ENCODE results near the gene SH2D2A.
A peak's percentile ranks its signal among the peaks of the same experiment; 100 is the strongest.

SH2D2A gene

GRCh38 chr1:156822680-156823079 is 6.0 kb upstream of the SH2D2A start:
- no peak for DNase-seq

DNA sequence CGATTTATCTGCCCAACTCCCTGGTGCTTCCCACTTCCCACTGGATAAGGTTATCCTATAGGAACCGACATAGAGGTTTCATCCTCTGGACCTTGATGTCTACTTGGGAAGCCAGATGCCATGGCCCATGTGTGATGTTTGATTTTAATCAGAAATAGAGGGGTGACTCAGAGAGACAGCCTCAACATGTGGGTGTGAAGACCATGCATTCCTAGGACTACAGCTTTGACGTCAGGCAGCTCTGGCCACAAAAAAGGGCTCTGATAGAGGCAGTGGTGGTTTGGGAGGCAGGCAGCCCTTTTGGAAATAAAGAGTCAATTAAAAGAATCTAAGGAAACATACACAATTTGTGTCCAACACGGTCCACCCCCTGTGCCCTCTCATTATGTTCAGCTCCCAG is 5.2 kb upstream of the SH2D2A start:
- peak; percentile 48 for DNase-seq

- DNase-seq, result no peak
Observed at GRCh38 chr1:156815961-156816422, 656 bp downstream of the SH2D2A start.

GRCh38 chr1:156815307-156815826 is 1.3 kb downstream of the SH2D2A start:
- no peak for DNase-seq

DNA sequence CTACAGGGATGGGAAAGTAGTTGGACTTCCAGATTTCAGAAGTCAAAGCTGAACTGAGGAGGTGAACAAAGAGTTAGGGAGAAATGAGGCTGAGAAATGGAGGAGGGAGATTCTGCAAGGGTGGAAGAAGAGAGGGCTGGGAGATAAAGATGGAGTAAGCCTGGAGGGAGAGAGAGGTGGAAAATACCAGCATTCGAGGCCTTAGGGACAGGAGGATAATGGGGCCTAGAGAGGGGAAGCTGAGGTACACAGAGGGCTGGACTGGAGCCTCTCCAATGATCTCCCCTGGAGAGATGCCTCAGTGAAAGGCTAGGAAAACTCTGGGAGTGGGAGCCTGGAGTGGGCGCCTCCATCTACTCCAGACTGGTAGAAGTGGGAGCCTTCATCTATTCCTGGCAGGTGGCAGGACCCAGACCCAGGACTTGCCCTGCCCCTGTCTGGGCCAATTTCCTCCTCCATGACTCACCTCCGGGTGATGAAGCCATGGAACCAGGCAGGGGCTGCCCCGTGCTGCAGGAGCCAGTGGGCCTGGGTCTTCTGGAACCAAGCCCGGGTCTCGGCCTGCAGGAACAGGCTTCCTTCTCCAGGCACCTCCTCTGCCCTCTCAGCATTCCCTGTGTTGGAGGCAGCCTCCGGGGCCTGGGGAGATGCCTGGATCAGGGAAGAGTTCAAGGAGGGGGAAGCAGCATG is 1.9 kb downstream of the SH2D2A start:
- DNase-seq, result peak; percentile 57

- DNase-seq, result peak; percentile 66
Observed at GRCh38 chr1:156813750-156814570, 2.7 kb downstream of the SH2D2A start.

- DNase-seq, result no peak
Observed at GRCh38 chr1:156813298-156813697, 3.4 kb downstream of the SH2D2A start.

- no peak for DNase-seq
Observed at GRCh38 chr1:156812293-156812990, 4.2 kb downstream of the SH2D2A start.

DNA sequence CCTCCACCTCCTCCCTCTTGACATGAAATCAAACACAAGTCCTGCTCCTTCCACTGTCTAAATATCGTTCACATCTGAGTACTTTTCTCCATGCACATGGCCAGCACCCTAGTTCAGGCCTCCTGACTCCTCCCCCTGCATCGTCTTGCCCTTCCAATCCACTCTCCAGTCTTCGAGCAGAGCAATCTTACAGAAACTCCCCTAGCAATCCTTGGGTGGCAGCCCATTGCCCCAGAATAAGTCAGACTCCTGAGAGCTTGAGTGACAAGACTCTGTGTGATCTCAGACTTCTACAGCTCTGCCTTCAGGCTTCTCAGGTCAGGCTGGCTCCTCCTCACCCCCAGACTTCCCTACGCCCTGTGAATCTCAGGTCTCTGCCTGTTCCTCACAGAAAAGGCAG is 5.5 kb downstream of the SH2D2A start:
- DNase-seq, result no peak

DNA sequence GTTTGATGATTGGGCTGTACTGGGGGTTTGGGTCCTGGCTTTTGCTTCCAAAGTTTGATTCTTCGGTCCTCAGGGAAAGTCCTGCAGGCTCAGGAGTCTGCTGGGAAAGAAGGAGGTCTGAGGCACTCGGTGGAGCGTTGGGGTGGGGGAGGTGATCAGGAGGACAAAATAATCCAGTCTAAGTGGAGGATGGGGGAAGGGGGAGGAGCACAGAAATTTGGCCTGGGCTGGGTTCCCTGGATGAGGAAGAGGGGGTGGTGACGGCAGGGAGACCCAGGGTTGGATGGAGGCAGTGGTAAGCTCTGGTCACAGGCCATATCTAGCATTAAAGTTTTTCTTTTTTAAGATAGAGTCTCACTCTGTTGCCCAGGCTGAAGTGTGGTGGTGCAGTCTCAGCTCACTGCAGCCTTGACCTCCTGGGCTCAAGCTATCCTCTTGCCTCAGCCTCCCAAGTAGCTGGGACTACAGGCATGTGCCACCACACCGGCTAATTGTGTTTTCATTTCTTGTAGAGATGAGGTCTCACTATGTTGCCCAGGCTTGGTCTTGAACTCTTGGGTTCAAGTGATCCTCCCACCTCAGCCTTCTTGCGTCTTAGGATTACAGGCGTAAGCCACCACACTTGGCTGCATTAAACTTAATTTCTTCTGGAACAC is 6.8 kb downstream of the SH2D2A start:
- no peak for DNase-seq

- no peak for DNase-seq
Observed at GRCh38 chr1:156809281-156809680, 7.4 kb downstream of the SH2D2A start.

- DNase-seq, result no peak
Observed at GRCh38 chr1:156808186-156809030, 8.2 kb downstream of the SH2D2A start.

DNA sequence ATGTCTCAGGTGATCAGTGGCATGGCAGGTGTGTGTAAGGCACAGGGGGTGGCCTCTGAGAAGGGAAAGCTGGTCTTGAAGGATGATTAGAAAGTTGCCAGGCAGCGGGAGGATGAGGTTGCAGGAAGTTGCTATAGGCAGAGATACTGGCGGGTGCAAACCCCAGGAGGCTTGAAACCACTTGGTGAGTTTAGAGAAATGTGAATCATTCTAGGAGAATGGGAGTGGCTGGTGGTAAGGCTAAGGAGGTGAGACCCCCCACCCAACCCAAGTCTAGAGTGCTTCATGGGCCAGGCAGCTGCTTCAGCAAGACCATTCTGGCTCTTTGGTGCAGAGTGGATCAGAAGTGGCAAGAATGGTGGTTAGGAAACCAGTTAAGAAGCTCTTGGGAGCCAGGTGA is 9.0 kb downstream of the SH2D2A start:
- no peak for DNase-seq

GRCh38 chr1:156806512-156807440 is 9.9 kb downstream of the SH2D2A start:
- DNase-seq, result no peak

DNA sequence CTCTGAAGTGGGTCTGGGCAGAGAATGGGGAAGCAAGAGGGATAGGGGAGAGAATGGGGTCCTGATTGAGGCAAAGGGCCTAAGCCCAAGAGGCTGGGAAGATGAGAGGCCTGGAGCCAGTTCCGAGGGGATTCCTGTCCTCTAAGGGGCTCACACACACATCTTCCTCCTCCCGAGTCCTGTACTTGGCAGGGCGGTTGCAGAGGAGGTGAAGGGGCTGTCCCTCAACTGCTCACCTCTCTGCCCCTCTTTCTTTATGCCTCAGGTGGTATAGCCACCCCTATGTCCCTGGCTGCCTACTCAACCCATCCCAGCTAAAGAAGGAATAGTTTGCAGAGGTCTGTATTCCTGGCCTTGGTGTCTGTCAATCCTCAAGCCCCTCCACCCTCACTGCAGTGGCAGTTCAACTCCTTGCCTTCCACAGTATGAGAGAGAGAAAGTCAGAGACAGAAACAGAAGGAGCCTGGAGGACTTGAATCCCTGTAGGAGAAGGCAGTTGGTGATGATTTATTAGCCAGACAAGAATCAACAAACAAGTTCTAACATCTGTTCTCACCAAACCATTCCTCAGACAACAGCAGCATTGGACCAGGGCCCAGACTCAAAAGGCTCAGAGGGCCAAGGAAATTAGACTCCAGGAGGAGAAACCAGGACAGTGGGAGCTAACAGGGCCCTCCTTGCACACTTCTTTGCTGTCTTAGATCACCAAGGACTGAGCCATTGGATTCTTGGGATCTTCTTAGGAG is 10.7 kb downstream of the SH2D2A start:
- no peak for DNase-seq

DNA sequence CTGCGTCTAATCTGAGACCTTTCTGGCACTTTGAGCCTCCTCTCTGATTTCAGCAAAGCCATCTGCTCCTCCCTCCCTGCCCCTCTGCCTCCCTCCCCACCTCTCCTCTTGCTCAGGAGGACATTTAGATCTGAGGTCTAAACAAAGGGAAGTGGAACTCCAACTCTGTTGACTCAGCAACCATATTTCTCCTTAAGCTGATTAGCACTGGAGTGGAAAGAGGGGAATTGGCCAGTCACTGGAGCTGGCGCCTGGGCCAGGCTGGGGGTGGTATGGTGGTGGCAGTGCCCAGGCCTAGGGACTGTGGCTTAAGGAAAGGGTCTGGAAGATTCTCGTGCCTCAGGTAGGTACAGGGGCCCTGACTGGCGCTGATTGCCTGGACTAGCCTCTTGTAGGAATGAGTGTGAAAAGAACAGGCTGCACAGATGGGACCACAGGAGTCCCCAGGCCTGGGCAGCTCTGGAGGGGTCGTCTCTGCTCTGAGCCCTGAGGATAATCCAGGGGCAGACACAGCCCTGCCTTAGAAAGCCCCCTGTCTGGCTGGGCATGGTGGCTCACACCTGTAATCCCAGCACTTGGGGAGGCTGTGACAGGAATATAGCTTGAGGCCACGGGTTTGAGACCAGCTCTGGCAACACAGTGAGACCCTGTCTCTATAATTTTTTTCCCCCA is 11.9 kb downstream of the SH2D2A start:
- DNase-seq, result no peak

- no peak for DNase-seq
Observed at GRCh38 chr1:156804026-156804425, 12.6 kb downstream of the SH2D2A start.

DNA sequence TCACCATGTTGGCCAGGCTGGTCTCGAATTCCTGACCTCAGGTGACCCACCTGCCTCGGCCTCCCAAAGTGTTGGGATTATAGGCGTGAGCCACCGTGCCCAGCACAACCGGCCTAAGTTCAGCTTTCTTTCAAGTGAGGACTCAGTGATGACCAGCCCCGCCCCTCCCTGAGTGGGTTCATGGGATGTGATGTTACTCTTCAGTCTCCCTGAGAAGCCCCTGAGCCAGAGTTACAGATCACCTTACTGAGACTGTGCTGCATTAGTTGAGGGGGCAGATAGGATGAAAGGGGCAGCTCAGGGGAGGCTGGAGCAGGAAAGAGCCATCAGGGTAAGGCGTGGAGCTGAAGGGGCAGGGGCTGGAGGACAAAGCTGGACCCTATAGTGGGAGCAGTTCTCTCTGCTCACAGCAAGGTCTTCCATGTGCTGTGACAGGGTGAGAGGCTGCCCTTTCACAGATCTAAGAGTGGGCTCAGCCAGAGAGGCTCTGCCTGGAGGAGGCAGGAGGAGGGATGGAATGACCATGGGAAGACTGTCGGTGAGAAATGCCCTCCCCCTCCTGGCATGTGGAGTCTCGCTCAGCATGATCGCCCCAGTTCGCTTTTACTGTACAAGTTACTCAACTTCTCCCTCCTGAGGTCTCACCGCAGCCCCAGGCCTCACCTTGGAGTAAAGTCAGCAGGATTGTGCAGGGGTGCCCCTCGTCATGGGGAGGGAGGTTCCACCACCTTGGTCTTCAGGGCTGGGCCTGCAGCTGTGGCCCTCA is 13.4 kb downstream of the SH2D2A start:
- no peak for DNase-seq

Measured in stimulated activated CD4-positive, alpha-beta T cell treated with anti-CD3 and anti-CD28 coated beads, Interleukin-4, amount 100 ng/mL, for 24 hours (primary cell).